Ovary (tissue), 3 donors: ENCODE results near the gene CHCHD6.

Source experiments
- CTCF ChIP-seq, 3 donors: fragments of 450-650 bp in 2 of 3; fragments of 200-600 bp in 1 of 3; IDR thresholded peaks; one replicate each; pipeline versions ENCODE4 v1.5.1 to v1.8.0; 2016 to 2022; ENCODE audit warnings: antibody characterized with exemption in 3 of 3, mild to moderate bottlenecking in 1 of 3
- POLR2A ChIP-seq: fragments of 450-650 bp; IDR thresholded peaks from one replicate; pipeline ENCODE4 v1.6.1; 2017; ENCODE audit warnings: antibody characterized with exemption, mild to moderate bottlenecking, moderate library complexity
- donor health status: DM: no; HTN: no; CAD: no.

GRCh38 chr3:126763035-126763434, 59.0 kb downstream of the CHCHD6 start:
- TF ChIP-seq CTCF (IDR thresholded peaks at IDR 0.05) (no peak), POLR2A (no peak)
